ENCODE data around the gene TANC1. TPM values are rescaled to one million over a fixed set of nuclear protein-coding genes. Genes with fewer than 3 reads are reported as not detected.

Gene TANC1
- total and polyA plus RNA-seq, 2 of the 4 experiments (the other 2 are of a cell fraction) = 10.2 to 12.9 TPM

DNA sequence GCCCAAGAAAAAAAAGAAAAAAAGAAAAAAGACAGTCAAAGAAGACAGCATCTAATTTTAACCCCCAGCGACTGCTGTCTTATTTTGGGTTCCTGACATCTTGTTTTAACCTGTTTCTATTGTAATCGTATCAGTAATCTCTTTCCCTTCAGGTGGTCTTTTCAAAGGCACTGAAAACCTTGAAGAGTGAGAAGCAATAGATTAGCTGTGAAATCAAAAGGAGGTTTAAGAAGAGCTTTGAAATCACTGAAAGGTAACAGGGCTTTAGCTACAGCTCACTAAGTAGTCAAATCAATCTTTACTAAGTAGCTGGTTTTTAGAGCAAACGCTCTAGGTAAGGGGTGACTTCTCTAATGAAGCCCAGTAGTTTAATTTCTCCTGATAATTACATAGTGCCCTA lies 5.4 kb upstream of the TANC1 start:
- Histone ChIP-seq H2AFZ (replicated peaks; ENCODE audit: low read length, poor library complexity) (no peak overlapping the region), H3K9ac (ENCODE audit: low read depth, low read length) (no peak overlapping the region), H3K4ac (ENCODE audit: low read depth, low read length) (no peak overlapping the region), H3K18ac (ENCODE audit: low read depth, low read length) (no peak overlapping the region), H2AK9ac (replicated peaks; ENCODE audit: low read depth, low read length, poor library complexity) (no peak overlapping the region), H2BK5ac (ENCODE audit: low read depth, low read length, poor library complexity, severe bottlenecking) (no peak overlapping the region), H2BK120ac (ENCODE audit: low read depth, low read length) (no peak overlapping the region), H3K79me1 (ENCODE audit: low read depth in 1 of 2, low read length in 2 of 2) (no peaks in the 10 kb centered on the region), H4K20me1 (ENCODE audit: insufficient read depth, low read length) (no peaks in the 10 kb centered on the region), H2BK20ac (ENCODE audit: low read depth, low read length) (no peak overlapping the region), H3K9me3 (ENCODE audit: control insufficient read depth, insufficient read depth, low read length) (no peaks in the 10 kb centered on the region), H4K91ac (ENCODE audit: insufficient read depth, low read depth, low read length) (no peak overlapping the region), H3K4me2 (ENCODE audit: low read depth, low read length) (no peak overlapping the region), H3K4me1 (ENCODE audit: control insufficient read depth, insufficient read depth, low read length) (peaks cover 3% of the 10 kb centered on the region; the same call in 1 of the 2 replicates), H2BK15ac (ENCODE audit: low read depth, low read length) (no peak overlapping the region), H3K27ac (ENCODE audit: insufficient read depth, low read length) (no peak overlapping the region), H3K36me3 (ENCODE audit: control insufficient read depth, insufficient read depth, low read length) (no peaks in the 10 kb centered on the region), H3K9me1 (ENCODE audit: insufficient read depth, low read length) (no peaks in the 10 kb centered on the region), H3K23ac (ENCODE audit: low read depth, low read length) (no peak overlapping the region), H3K14ac (replicated peaks; ENCODE audit: low read depth, low read length) (no peak overlapping the region), H3K4me3 (ENCODE audit: insufficient read depth, low read depth, low read length) (no peak overlapping the region), H3K56ac (ENCODE audit: extremely low read depth, insufficient read depth, low read length) (no peak overlapping the region), H4K8ac (ENCODE audit: low read depth in 2 of 2, low read length in 2 of 2) (no peak overlapping the region), H4K5ac (ENCODE audit: low read depth, low read length) (no peak overlapping the region), H2AK5ac (ENCODE audit: low read depth, low read length) (no peak overlapping the region), H3K27me3 (ENCODE audit: control insufficient read depth, insufficient read depth, low read length) (no peaks in the 10 kb centered on the region)
- CTCF ChIA-PET = no interaction called here
- WGBS, 2 experiments (ENCODE audit: extremely low coverage in 2 of 2, insufficient read length in 1 of 2) = no CpG with 5 or more reads among the region's 3 CpGs
- intact Hi-C loops (cut with micrococcal nuclease) (no loop called here), dilution Hi-C loops (cut with HindIII; ENCODE audit: low sequenced_read_pairs, unreplicated experiment) (no loop called here), in situ Hi-C loops (cut with MboI; ENCODE audit: low sequenced_read_pairs) (no loop called here)
- TF ChIP-seq NFE2L2 (IDR thresholded peaks at IDR 0.05; ENCODE audit: low read depth, low read length) (no peak), CEBPB (IDR thresholded peaks at IDR 0.05; ENCODE audit: low read depth, low read length) (no peak), SMC3 (IDR thresholded peaks at IDR 0.05; ENCODE audit: low read depth, low read length) (no peak), RFX5 (IDR thresholded peaks at IDR 0.05; ENCODE audit: low read depth, low read length) (no peak), FOS (IDR thresholded peaks at IDR 0.05; ENCODE audit: low read depth, low read length) (no peak), MAZ (IDR thresholded peaks at IDR 0.05; ENCODE audit: borderline replicate concordance, low read depth, low read length) (no peak), MAFK (IDR thresholded peaks at IDR 0.05; ENCODE audit: low read depth, low read length) (no peak), RCOR1 (IDR thresholded peaks at IDR 0.05; ENCODE audit: insufficient replicate concordance, low read length) (no peak), RAD21 (IDR thresholded peaks at IDR 0.05; ENCODE audit: low read length) (no peak), CHD1 (IDR thresholded peaks at IDR 0.05; ENCODE audit: low read depth, low read length) (no peak), BHLHE40 (IDR thresholded peaks at IDR 0.05; ENCODE audit: low read depth, low read length) (no peak), POLR2A (IDR thresholded peaks at IDR 0.05; ENCODE audit: low read depth, low read length) (no peak), MXI1 (IDR thresholded peaks at IDR 0.05; ENCODE audit: borderline replicate concordance, low read depth, low read length) (no peak)
- TF ChIP-seq, protein P1, sequence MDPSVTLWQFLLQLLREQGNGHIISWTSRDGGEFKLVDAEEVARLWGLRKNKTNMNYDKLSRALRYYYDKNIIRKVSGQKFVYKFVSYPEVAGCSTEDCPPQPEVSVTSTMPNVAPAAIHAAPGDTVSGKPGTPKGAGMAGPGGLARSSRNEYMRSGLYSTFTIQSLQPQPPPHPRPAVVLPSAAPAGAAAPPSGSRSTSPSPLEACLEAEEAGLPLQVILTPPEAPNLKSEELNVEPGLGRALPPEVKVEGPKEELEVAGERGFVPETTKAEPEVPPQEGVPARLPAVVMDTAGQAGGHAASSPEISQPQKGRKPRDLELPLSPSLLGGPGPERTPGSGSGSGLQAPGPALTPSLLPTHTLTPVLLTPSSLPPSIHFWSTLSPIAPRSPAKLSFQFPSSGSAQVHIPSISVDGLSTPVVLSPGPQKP (IDR thresholded peaks at IDR 0.05; ENCODE audit: borderline replicate concordance, low read depth, low read length) = no peak
- TF ChIP-seq, protein P2, sequence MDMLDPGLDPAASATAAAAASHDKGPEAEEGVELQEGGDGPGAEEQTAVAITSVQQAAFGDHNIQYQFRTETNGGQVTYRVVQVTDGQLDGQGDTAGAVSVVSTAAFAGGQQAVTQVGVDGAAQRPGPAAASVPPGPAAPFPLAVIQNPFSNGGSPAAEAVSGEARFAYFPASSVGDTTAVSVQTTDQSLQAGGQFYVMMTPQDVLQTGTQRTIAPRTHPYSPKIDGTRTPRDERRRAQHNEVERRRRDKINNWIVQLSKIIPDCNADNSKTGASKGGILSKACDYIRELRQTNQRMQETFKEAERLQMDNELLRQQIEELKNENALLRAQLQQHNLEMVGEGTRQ (IDR thresholded peaks at IDR 0.05; ENCODE audit: low read depth, low read length) = no peak
- TF ChIP-seq, protein P3, sequence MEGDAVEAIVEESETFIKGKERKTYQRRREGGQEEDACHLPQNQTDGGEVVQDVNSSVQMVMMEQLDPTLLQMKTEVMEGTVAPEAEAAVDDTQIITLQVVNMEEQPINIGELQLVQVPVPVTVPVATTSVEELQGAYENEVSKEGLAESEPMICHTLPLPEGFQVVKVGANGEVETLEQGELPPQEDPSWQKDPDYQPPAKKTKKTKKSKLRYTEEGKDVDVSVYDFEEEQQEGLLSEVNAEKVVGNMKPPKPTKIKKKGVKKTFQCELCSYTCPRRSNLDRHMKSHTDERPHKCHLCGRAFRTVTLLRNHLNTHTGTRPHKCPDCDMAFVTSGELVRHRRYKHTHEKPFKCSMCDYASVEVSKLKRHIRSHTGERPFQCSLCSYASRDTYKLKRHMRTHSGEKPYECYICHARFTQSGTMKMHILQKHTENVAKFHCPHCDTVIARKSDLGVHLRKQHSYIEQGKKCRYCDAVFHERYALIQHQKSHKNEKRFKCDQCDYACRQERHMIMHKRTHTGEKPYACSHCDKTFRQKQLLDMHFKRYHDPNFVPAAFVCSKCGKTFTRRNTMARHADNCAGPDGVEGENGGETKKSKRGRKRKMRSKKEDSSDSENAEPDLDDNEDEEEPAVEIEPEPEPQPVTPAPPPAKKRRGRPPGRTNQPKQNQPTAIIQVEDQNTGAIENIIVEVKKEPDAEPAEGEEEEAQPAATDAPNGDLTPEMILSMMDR (conservative IDR thresholded peaks at IDR 0.05; ENCODE audit: low read depth, low read length) = no peak
- ATAC-seq (ENCODE audit: low read depth) (no peak), DNase-seq (no peak)
- POLR2A ChIA-PET (ENCODE audit: unreplicated experiment) = no interaction called here
- BruUV-seq (replicated peaks) = no TSS peak

Measured in IMR-90 (cell line).